GM21529 (cell line): ENCODE results near the gene KBTBD8.
A peak's percentile ranks its signal among the peaks of the same experiment; 100 is the strongest.

Experiments
- ATAC-seq: cut with Tn5 transposase; IDR thresholded peaks from one replicate; pipeline ENCODE4 v1.9.1; 2021; ENCODE audit not compliant: unreplicated experiment

The KBTBD8 gene

GRCh38 chr3:67031986-67032385, 33.9 kb downstream of the KBTBD8 start:
- no peak for ATAC-seq

GRCh38 chr3:67033079-67033478, 35.0 kb downstream of the KBTBD8 start:
- no peak for ATAC-seq

- no peak for ATAC-seq
These were observed 36.3 kb downstream of the KBTBD8 start for GRCh38 chr3:67034371-67034770.

- ATAC-seq: no peak
These were observed 39.5 kb downstream of the KBTBD8 start for GRCh38 chr3:67037615-67038014.

DNA sequence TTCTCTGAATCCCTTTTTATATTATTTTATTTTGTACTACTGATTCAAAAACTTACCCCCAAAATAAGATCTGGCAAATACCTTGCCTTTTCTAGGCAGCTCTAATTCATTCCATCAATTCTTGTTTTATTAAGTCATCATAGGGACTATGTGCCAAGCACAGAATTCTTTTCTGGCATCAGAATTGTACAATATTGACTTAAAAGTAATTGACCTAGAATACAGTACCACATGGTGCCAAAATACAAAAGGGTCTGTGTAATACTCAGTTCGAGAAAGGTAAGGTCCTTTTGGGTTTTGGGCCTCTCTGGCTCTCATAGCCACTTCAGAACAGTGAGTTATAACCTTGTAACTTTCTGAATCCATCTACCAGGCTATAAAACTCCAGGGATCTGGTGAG, 46.2 kb downstream of the KBTBD8 start:
- ATAC-seq: no peak

DNA sequence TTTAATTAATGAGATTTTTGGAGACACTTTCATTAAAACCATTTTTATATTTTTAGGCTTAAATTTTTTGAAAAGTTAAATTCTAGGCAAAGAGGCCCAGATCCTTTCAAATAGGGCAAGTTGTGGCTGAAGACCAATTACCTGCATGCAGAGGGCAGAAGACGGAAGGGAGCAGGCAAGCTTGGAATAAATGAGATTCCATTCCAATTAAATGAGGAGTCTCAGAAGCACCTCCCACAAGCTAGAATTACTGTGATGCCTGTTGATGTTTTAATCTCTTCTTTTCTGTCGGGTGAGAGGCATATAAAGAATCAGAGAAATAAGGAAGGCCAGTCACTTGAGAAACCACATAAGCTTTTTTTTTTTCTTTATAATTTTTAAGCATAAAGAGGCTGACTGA, 46.8 kb downstream of the KBTBD8 start:
- ATAC-seq: no peak

- ATAC-seq: no peak
These were observed 47.8 kb downstream of the KBTBD8 start for GRCh38 chr3:67045711-67046465.

- ATAC-seq: no peak
These were observed 48.9 kb downstream of the KBTBD8 start for GRCh38 chr3:67047051-67047450.

DNA sequence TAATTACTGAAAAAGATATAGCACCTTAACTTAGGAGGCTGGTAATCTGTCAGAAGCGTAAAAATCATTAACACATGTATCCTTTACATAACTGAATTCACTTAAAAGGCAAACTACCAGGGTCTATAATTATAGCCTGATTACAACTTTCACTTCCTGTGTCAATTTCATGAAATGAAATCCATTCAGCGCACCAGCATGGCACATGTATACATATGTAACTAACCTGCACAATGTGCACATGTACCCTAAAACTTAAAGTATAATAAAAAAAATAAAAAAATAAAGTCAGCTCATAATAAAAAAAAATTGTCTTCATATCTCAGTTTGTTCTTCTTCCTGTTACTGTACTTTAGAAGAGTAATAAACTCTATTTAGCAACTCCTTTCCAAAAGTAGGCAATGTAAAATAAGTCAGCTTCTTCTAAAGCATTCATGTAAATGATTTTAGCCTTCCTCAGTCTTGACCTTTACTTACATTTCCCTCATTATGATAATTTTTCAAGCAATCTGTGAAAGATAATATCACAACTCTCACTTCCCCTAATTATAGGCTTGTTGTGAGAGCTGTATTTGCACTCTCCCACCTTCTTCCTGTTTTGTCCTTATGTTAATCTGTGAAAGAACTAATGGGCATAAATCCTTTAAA, 50.1 kb downstream of the KBTBD8 start:
- ATAC-seq: peak; percentile 95

DNA sequence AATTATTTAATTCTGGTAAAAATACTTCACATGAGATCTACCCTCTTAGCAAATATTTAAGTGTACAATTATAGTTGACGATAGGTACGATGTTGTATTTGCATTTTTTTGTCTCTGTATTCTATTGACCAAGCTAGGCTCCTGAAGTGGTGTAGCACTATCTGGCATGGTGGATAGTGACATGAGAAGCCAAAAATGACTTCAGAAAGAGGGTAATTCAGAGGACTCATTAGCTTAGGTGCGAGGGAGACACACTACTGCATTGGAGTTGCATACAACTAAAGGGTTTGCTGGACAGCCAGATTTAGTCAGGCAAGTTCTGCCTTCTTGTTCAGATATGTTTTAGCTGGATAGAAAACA, 50.6 kb downstream of the KBTBD8 start:
- ATAC-seq: peak; percentile 61

- no peak for ATAC-seq
These were observed 61.3 kb downstream of the KBTBD8 start for GRCh38 chr3:67059443-67059842.
